ENCODE data around the gene NDUFAF7.
"Not testable (repeated sequence)": the region's sequence is repeated elsewhere in the genome, so short reads cannot be mapped to it uniquely, and the experiment has no call there.

NDUFAF7 gene

GRCh38 chr2:37281916-37282315 lies 50.5 kb downstream of the NDUFAF7 start:
- no peak for DNase-seq (ENCODE audit: low read depth in 2 of 2)

GRCh38 chr2:37282746-37283145 lies 51.3 kb downstream of the NDUFAF7 start:
- DNase-seq (ENCODE audit: low read depth in 2 of 2) = no peak

GRCh38 chr2:37283207-37283606 lies 51.7 kb downstream of the NDUFAF7 start:
- no peak for DNase-seq (ENCODE audit: low read depth in 2 of 2)

- no peak for DNase-seq (ENCODE audit: low read depth in 2 of 2)
Measured at GRCh38 chr2:37284381-37284780, 52.9 kb downstream of the NDUFAF7 start.

- no peak for DNase-seq (ENCODE audit: low read depth in 2 of 2)
Measured at GRCh38 chr2:37287966-37288365, 56.5 kb downstream of the NDUFAF7 start.

- DNase-seq (ENCODE audit: low read depth in 2 of 2) = no peak
Measured at GRCh38 chr2:37291680-37292079, 60.2 kb downstream of the NDUFAF7 start.

GRCh38 chr2:37294858-37295257 lies 63.4 kb downstream of the NDUFAF7 start:
- not testable (repeated sequence) for DNase-seq (ENCODE audit: low read depth in 2 of 2)

- DNase-seq (ENCODE audit: low read depth in 2 of 2) = no peak
Measured at GRCh38 chr2:37295469-37296073, 64.1 kb downstream of the NDUFAF7 start.

GRCh38 chr2:37297632-37298031 lies 66.2 kb downstream of the NDUFAF7 start:
- no peak for DNase-seq (ENCODE audit: low read depth in 2 of 2)
